T-helper 17 cell (primary cell): ENCODE data around the gene AFF3. TPM values are rescaled to one million over a fixed set of nuclear protein-coding genes. Genes with fewer than 3 reads are reported as not detected.

Source experiments
- ATAC-seq: fragments of 150-1000 bp; cut with Tn5 transposase; 2 replicates; pipeline ENCODE4 v1.10.0; 2021; ENCODE audit warnings: mild to moderate bottlenecking, moderate library complexity
- DNase-seq, 3 donors: peaks; one replicate each; pipeline versions ENCODE4 v3.0.0 to v3.0.0-alpha.2; 2020 to 2021
- H3K9me3 ChIP-seq: one replicate; pipeline ENCODE4 v1.7.0; 2013; ENCODE audit warnings: low read length, mild to moderate bottlenecking; ENCODE audit not compliant: control insufficient read depth, poor library complexity, severe bottlenecking
- H3K27ac Mint-ChIP-seq: one replicate; pipeline ENCODE4 v1.8.0; 2022; ENCODE audit warnings: mild to moderate bottlenecking, moderate library complexity, mixed read lengths
- H3K27me3 Mint-ChIP-seq: one replicate; pipeline ENCODE4 v1.8.0; 2022; ENCODE audit warnings: mixed read lengths
- H3K36me3 Mint-ChIP-seq: one replicate; pipeline ENCODE4 v1.8.0; 2022; ENCODE audit warnings: low read depth, mixed read lengths
- H3K4me1 Mint-ChIP-seq: one replicate; pipeline ENCODE4 v1.8.0; 2022; ENCODE audit warnings: mild to moderate bottlenecking, mixed read lengths
- H3K4me3 Mint-ChIP-seq: one replicate; pipeline ENCODE4 v1.8.0; 2022; ENCODE audit warnings: mild to moderate bottlenecking, moderate library complexity, mixed read lengths
- total RNA-seq, 4 donors: library from RNA in 2 of 4; stranded (reverse) in 2 of 4; gene quantifications; one replicate each; pipeline ENCODE4 v1.2.3 and lab custom pipeline; 2022 to 2026

Gene AFF3
- total RNA-seq, 2 donors from 2014 or later = 6.5 to 14.4 TPM

DNA sequence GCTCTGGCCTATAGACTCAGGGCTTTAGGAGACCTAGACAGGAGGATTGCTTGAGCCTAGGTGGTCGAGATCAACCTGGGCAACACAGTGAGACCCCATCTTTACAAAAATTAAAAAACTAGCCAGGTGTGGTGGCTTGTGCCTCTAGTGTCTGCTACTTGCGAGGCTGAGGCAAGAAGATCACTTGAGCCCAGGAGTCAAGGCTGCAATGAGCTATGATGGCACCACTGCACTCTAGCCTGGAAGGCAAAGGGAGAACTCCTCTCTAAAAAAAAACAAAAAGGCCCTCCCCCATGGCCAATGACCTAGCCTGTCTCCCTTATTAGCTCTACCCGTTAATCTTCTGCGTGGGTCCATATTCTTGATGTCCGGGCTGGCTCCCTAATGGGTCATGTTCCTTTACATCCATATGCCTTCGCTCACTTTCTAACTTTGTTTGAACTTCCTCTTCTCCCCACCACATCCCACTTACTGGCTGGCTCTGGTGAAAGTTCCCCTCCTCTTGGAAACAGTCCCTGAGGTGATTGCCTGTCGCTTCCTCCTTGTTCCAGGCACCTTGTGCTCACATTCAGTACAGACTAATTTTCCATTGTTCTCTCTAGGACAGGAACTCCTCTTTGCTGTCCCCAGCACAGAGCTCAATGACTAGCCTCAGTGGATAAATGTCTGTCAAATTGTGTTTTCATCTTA, 103.0 kb downstream of the AFF3 start:
- H3K4me3 Mint-ChIP-seq = no peak overlapping the region
- H3K27ac Mint-ChIP-seq = no peak overlapping the region
- H3K9me3 ChIP-seq = no peaks in the 10 kb centered on the region
- ATAC-seq (no peak), DNase-seq (no peak)
- no peaks in the 10 kb centered on the region for H3K36me3 Mint-ChIP-seq
- H3K27me3 Mint-ChIP-seq = no peaks in the 10 kb centered on the region
- no peaks in the 10 kb centered on the region for H3K4me1 Mint-ChIP-seq

DNA sequence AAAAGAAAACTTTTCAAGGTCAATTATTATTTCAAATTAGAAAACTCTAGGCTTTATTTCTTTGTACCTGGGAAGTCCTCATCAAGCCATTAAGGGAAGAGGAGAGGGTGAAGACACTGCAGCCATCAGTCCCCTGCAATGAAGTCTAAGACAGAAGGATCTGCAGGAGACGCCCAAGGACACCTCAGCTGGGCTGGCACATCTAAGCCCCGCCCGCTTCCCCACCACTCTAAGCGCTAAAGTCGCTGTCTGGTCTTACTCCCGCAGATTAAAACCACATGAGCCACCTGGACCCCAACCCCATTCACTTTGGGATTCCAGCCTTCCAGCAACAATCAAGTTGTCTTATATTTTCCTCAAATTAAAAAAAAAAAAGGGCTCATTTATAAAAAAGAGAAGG, 104.4 kb downstream of the AFF3 start:
- no peak for ATAC-seq
- no peak for DNase-seq
- no peaks in the 10 kb centered on the region for H3K9me3 ChIP-seq
- Mint-ChIP-seq H3K27me3 (no peaks in the 10 kb centered on the region), H3K36me3 (no peaks in the 10 kb centered on the region), H3K4me1 (no peaks in the 10 kb centered on the region), H3K27ac (no peak overlapping the region), H3K4me3 (no peak overlapping the region)

DNA sequence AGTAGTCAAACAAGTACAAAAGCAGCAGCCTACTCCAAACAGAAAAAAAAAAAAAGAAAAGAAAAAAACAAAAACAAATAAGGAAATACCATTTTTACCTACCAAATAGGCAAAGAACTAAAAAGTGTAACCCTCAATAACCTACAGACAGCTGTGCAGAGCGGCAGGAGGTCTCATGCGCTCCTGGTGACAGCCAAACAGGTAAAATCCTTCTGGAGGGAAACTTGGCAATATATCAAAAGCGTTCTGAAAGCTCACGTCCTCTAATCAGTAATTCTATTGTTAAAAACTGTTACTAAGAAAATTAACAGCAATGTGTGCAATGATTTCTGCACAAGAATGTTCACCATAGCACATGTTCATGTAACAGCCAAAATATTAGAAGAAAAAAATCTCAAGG, 105.6 kb downstream of the AFF3 start:
- Mint-ChIP-seq H3K27ac (no peak overlapping the region), H3K36me3 (no peaks in the 10 kb centered on the region), H3K4me1 (no peaks in the 10 kb centered on the region), H3K27me3 (no peaks in the 10 kb centered on the region), H3K4me3 (no peak overlapping the region)
- DNase-seq (no peak), ATAC-seq (no peak)
- no peaks in the 10 kb centered on the region for H3K9me3 ChIP-seq

DNA sequence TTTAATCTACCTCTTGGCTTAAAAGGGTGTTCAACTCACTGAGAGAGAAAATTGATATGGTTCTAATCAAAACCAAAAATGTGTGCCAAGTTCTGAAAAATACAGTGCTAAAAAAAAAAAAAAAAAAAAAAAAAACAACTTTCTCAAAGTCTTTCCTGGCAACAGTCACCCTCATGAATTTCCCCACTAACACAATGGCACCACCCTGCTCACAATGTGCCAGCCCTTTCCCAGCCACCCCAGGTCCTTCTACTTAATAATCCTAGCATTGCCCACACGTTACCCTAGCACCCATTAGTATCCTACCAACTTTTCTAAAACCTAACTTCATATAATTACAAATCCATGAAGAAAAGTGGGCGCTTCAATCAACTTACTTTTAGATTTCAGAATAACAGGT, 106.4 kb downstream of the AFF3 start:
- no peaks in the 10 kb centered on the region for H3K4me1 Mint-ChIP-seq
- H3K36me3 Mint-ChIP-seq = no peaks in the 10 kb centered on the region
- no peak for DNase-seq
- H3K27ac Mint-ChIP-seq = no peak overlapping the region
- H3K9me3 ChIP-seq = no peaks in the 10 kb centered on the region
- no peaks in the 10 kb centered on the region for H3K27me3 Mint-ChIP-seq
- ATAC-seq = no peak
- no peak overlapping the region for H3K4me3 Mint-ChIP-seq

DNA sequence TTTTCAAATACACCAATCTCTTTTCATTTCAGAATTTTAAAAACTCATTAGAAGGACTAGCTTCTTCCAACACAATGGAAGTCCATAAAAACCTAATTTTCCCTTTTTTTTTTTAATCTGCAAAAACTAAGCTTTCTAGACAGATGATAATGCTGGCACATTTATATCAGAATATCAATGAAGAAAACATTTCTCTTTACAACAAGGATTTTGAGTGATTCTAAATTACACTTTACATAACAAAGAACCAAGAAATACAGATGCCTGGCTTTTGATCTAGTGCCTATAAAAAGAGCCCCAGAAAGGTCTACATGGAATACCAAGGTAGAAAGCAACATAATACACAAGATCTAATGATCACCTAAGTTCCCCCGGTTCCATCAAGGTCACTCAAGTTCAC, 108.0 kb downstream of the AFF3 start:
- H3K9me3 ChIP-seq = no peaks in the 10 kb centered on the region
- ATAC-seq (no peak), DNase-seq (no peak)
- Mint-ChIP-seq H3K27ac (no peak overlapping the region), H3K36me3 (no peaks in the 10 kb centered on the region), H3K4me3 (no peak overlapping the region), H3K4me1 (no peaks in the 10 kb centered on the region), H3K27me3 (peaks cover 2% of the 10 kb centered on the region)

- DNase-seq = no peak
- ATAC-seq = no peak
- H3K4me1 Mint-ChIP-seq = no peaks in the 10 kb centered on the region
- H3K36me3 Mint-ChIP-seq = no peaks in the 10 kb centered on the region
- no peak overlapping the region for H3K4me3 Mint-ChIP-seq
- no peaks in the 10 kb centered on the region for H3K9me3 ChIP-seq
- no peak overlapping the region for H3K27ac Mint-ChIP-seq
- peaks cover 7% of the 10 kb centered on the region for H3K27me3 Mint-ChIP-seq
Observed at GRCh38 chr2:100033976-100034375, 108.4 kb downstream of the AFF3 start.

DNA sequence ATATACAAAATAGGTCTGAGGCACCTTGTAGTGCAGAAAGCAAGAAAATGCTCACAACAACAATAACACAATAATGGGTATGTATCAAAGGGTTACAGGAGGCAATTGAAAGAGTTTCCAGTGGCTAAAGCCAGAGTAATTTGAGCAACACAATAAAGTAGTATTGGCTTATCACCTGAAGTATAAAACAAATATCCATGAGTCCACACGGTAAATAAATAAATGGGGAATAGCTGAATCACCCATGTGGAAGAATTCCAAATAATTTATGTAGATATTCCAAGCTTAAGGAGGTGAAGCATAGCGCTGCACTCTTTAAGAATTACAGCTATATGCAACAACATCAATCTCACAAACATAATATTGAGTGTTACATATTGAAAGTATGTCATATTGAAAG, 110.8 kb downstream of the AFF3 start:
- H3K27ac Mint-ChIP-seq = no peak overlapping the region
- H3K27me3 Mint-ChIP-seq = peaks cover 7% of the 10 kb centered on the region
- ATAC-seq = no peak
- H3K9me3 ChIP-seq = no peaks in the 10 kb centered on the region
- DNase-seq = no peak
- H3K4me3 Mint-ChIP-seq = no peak overlapping the region
- H3K36me3 Mint-ChIP-seq = no peaks in the 10 kb centered on the region
- H3K4me1 Mint-ChIP-seq = no peaks in the 10 kb centered on the region

DNA sequence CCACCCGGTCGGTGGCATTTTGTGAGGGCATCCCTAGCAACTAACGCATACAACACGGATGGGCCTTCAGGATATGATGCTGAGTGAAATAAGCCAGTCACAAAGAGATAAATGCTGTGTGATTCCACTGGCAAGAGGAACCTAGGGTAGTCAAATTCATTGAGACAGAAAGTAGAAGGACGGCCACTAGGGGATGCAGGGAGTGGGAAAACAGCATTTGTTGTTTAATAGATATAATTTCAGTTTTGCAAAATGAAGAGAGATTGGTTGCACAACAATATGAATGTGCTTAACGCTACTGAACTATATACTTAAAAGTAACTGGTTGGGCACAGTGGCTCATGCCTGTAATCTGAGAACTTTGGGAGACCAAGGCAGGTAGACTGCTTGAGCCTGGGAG, 112.9 kb downstream of the AFF3 start:
- H3K9me3 ChIP-seq = no peaks in the 10 kb centered on the region
- H3K36me3 Mint-ChIP-seq = no peaks in the 10 kb centered on the region
- no peak overlapping the region for H3K27ac Mint-ChIP-seq
- H3K4me3 Mint-ChIP-seq = no peak overlapping the region
- peaks cover 7% of the 10 kb centered on the region for H3K27me3 Mint-ChIP-seq
- DNase-seq (no peak), ATAC-seq (no peak)
- H3K4me1 Mint-ChIP-seq = no peaks in the 10 kb centered on the region

GRCh38 chr2:100021791-100022340, 120.5 kb downstream of the AFF3 start:
- Mint-ChIP-seq H3K27ac (no peak overlapping the region), H3K4me3 (no peak overlapping the region), H3K27me3 (peaks cover 10% of the 10 kb centered on the region), H3K36me3 (no peaks in the 10 kb centered on the region), H3K4me1 (no peaks in the 10 kb centered on the region)
- ATAC-seq (no peak), DNase-seq (no peak)
- no peaks in the 10 kb centered on the region for H3K9me3 ChIP-seq

- no peaks in the 10 kb centered on the region for H3K4me1 Mint-ChIP-seq
- no peak overlapping the region for H3K4me3 Mint-ChIP-seq
Observed at GRCh38 chr2:100019499-100019898, 122.9 kb downstream of the AFF3 start.

DNA sequence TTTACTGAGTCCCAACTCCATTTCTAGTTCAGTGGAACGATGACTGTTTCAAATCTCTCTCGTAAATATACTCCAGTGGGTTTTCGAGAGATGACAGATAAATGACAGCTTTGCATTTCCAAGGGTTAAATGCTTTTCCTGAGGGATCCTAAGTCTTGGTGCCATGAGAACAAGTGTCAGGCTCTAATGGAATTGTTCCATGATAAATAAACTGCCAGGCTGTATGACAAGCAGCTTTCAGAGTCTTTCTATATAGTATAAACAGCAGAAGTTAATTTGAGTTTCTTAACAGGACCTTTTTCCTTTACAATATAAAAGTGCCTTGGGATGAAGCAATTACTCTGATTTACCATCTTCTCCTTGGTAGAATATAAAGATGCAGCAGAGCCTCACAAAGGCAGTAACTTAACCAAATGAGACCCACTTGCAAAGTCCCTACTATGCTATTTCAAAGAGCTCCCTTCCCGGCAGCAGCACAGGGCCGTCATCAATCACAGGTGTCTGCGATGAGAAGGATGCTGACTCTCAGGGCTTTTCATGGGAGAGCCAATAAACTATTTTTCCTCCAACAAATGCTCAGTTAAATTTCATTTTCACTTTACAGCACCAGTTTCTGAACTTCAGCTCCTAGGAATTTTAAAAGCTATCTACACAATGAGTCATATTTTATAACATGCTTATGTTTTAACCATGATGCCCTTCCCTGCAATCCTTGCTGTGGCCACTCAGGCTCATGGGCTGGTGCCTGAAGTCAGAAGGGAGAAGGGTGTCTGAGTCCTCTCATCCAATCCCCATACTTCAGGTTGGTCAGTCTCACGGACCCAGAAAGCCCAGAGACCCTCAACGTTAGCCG, 123.8 kb downstream of the AFF3 start:
- no peaks in the 10 kb centered on the region for H3K4me1 Mint-ChIP-seq
- DNase-seq = no peak
- no peak for ATAC-seq
- peaks cover 10% of the 10 kb centered on the region for H3K27me3 Mint-ChIP-seq
- H3K36me3 Mint-ChIP-seq = no peaks in the 10 kb centered on the region
- no peaks in the 10 kb centered on the region for H3K9me3 ChIP-seq
- no peak overlapping the region for H3K27ac Mint-ChIP-seq
- H3K4me3 Mint-ChIP-seq = no peak overlapping the region

More at GRCh38 chr2:100019499-100019898, 122.9 kb downstream of the AFF3 start:
- ATAC-seq (no peak), DNase-seq (no peak)
- H3K36me3 Mint-ChIP-seq = no peaks in the 10 kb centered on the region
- H3K27me3 Mint-ChIP-seq = peaks cover 10% of the 10 kb centered on the region
- no peaks in the 10 kb centered on the region for H3K9me3 ChIP-seq
- H3K27ac Mint-ChIP-seq = no peak overlapping the region

- H3K36me3 Mint-ChIP-seq = no peaks in the 10 kb centered on the region
- no peak overlapping the region for H3K27ac Mint-ChIP-seq
- DNase-seq (no peak), ATAC-seq (no peak)
- H3K4me3 Mint-ChIP-seq = no peak overlapping the region
- H3K9me3 ChIP-seq = no peaks in the 10 kb centered on the region
- H3K4me1 Mint-ChIP-seq = no peaks in the 10 kb centered on the region
- peaks cover 9% of the 10 kb centered on the region for H3K27me3 Mint-ChIP-seq
Observed at GRCh38 chr2:100017633-100018032, 124.8 kb downstream of the AFF3 start.

GRCh38 chr2:100016756-100017155, 125.6 kb downstream of the AFF3 start:
- H3K9me3 ChIP-seq = no peaks in the 10 kb centered on the region
- ATAC-seq (no peak), DNase-seq (no peak)
- H3K36me3 Mint-ChIP-seq = no peaks in the 10 kb centered on the region
- no peak overlapping the region for H3K27ac Mint-ChIP-seq
- peaks cover 5% of the 10 kb centered on the region for H3K27me3 Mint-ChIP-seq
- no peak overlapping the region for H3K4me3 Mint-ChIP-seq
- H3K4me1 Mint-ChIP-seq = no peaks in the 10 kb centered on the region
